KMS-11 (cell line): ENCODE results near the gene UBIAD1.

Experiments
- H2AFZ ChIP-seq: fragments of 200-600 bp; sonication (generic); 2 replicates; pipeline ENCODE4 v1.6.1; 2016; ENCODE audit warnings: antibody characterized with exemption, mixed run types, low read depth
- H3K27ac ChIP-seq: fragments of 200-600 bp; sonication (generic); 2 replicates; pipeline ENCODE4 v1.6.1; 2016; ENCODE audit warnings: mild to moderate bottlenecking, mixed run types
- H3K27me3 ChIP-seq: fragments of 200-600 bp; sonication (generic); 2 replicates; pipeline ENCODE4 v1.6.1; 2017; ENCODE audit warnings: mild to moderate bottlenecking, low read depth, mixed run types, moderate library complexity; ENCODE audit not compliant: insufficient read depth
- H3K36me3 ChIP-seq: fragments of 200-600 bp; sonication (generic); 2 replicates; pipeline ENCODE4 v1.6.1; 2017; ENCODE audit warnings: mild to moderate bottlenecking, mixed run types; ENCODE audit not compliant: insufficient read depth
- H3K4me1 ChIP-seq: fragments of 200-600 bp; sonication (generic); 2 replicates; pipeline ENCODE4 v1.6.1; 2016; ENCODE audit warnings: mild to moderate bottlenecking, low read depth, mixed run types; ENCODE audit not compliant: poor library complexity, severe bottlenecking
- H3K4me2 ChIP-seq: fragments of 200-600 bp; sonication (generic); 2 replicates; pipeline ENCODE4 v1.7.0; 2016; ENCODE audit warnings: mild to moderate bottlenecking, mixed run types
- H3K4me3 ChIP-seq: fragments of 200-600 bp; sonication (generic); IDR thresholded peaks from 2 replicates; pipeline ENCODE4 v1.6.1; 2017; ENCODE audit warnings: low read depth, low read length, mixed read lengths; ENCODE audit not compliant: insufficient read depth
- H3K79me2 ChIP-seq: fragments of 200-600 bp; sonication (generic); 2 replicates; pipeline ENCODE4 v1.6.1; 2016; ENCODE audit warnings: low read depth, mixed run types; ENCODE audit not compliant: insufficient read depth
- H3K9ac ChIP-seq: fragments of 200-600 bp; sonication (generic); 2 replicates; pipeline ENCODE4 v1.6.1; 2016; ENCODE audit warnings: mild to moderate bottlenecking, mixed run types
- H4K20me1 ChIP-seq: fragments of 200-600 bp; sonication (generic); 2 replicates; pipeline ENCODE4 v1.6.1; 2016; ENCODE audit warnings: mild to moderate bottlenecking, mixed run types; ENCODE audit not compliant: insufficient read depth
- TF ChIP-seq, protein P1 (sequence below): fragments of 200-600 bp; sonication (generic); conservative IDR thresholded peaks from 2 replicates; pipeline ENCODE4 v1.6.1; 2017; ENCODE audit warnings: low read depth, mild to moderate bottlenecking, antibody characterized with exemption, low read length, moderate library complexity, mixed read lengths

The UBIAD1 gene, protein sequence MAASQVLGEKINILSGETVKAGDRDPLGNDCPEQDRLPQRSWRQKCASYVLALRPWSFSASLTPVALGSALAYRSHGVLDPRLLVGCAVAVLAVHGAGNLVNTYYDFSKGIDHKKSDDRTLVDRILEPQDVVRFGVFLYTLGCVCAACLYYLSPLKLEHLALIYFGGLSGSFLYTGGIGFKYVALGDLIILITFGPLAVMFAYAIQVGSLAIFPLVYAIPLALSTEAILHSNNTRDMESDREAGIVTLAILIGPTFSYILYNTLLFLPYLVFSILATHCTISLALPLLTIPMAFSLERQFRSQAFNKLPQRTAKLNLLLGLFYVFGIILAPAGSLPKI

DNA sequence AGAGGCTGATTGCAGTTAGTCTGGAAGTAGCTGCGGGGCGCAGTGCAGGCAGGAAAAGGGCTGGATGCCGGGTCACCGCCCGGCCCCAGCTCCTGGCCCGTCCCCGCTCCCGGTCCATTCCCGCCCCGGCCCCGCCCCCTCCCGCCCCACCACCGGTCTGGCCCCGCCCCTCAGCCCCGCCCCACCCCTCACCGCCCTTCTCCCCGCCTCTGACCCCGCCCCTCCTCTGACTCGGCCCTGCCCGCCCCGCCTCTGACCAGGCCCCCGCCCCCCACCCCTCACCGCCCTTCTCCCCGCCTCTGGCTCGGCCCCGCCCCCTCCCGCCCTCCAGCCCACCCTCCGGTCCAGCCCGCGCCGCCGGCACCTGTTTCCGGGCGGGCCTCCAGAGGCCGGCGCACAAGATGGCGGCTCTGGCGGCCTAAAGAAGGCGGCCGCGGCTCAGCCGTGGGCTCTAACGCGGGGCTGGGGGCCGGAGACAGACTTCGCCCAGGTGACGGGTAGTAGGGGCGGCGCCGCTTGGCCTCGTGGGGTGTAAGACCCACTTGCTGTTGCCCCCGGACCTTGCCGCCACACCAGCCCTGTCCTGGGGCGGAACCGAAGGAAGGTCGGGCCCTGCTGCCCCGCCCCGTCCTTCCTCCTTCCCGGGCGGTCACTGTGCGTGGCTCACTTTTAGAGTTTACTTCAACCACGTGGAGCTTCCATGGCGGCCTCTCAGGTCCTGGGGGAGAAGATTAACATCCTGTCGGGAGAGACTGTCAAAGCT, at the start of gene UBIAD1:
Gene UBIAD1 (plus strand): TSS at position 367 of the 763 bp plus-strand sequence. CDS start 334 bp downstream, at position 701.
- H3K79me2 ChIP-seq: peaks cover 35% of the 10 kb centered on the region
- peaks cover 20% of the 10 kb centered on the region for H3K4me1 ChIP-seq
- no peaks in the 10 kb centered on the region for H3K36me3 ChIP-seq
- peak within 1 kb of the TSS; percentile 81 for H3K27ac ChIP-seq
- no peaks in the 10 kb centered on the region for H4K20me1 ChIP-seq
- no peaks in the 10 kb centered on the region; the same call in 1 of the 2 replicates for H3K27me3 ChIP-seq
- TF ChIP-seq, protein P1, sequence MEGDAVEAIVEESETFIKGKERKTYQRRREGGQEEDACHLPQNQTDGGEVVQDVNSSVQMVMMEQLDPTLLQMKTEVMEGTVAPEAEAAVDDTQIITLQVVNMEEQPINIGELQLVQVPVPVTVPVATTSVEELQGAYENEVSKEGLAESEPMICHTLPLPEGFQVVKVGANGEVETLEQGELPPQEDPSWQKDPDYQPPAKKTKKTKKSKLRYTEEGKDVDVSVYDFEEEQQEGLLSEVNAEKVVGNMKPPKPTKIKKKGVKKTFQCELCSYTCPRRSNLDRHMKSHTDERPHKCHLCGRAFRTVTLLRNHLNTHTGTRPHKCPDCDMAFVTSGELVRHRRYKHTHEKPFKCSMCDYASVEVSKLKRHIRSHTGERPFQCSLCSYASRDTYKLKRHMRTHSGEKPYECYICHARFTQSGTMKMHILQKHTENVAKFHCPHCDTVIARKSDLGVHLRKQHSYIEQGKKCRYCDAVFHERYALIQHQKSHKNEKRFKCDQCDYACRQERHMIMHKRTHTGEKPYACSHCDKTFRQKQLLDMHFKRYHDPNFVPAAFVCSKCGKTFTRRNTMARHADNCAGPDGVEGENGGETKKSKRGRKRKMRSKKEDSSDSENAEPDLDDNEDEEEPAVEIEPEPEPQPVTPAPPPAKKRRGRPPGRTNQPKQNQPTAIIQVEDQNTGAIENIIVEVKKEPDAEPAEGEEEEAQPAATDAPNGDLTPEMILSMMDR: no peak
- H3K4me2 ChIP-seq: peak within 1 kb of the TSS; percentile 94
- H3K9ac ChIP-seq: peak within 1 kb of the TSS; percentile 94
- H2AFZ ChIP-seq: peak within 1 kb of the TSS; percentile 66
- peak within 1 kb of the TSS; percentile 66 for H3K4me3 ChIP-seq

DNA sequence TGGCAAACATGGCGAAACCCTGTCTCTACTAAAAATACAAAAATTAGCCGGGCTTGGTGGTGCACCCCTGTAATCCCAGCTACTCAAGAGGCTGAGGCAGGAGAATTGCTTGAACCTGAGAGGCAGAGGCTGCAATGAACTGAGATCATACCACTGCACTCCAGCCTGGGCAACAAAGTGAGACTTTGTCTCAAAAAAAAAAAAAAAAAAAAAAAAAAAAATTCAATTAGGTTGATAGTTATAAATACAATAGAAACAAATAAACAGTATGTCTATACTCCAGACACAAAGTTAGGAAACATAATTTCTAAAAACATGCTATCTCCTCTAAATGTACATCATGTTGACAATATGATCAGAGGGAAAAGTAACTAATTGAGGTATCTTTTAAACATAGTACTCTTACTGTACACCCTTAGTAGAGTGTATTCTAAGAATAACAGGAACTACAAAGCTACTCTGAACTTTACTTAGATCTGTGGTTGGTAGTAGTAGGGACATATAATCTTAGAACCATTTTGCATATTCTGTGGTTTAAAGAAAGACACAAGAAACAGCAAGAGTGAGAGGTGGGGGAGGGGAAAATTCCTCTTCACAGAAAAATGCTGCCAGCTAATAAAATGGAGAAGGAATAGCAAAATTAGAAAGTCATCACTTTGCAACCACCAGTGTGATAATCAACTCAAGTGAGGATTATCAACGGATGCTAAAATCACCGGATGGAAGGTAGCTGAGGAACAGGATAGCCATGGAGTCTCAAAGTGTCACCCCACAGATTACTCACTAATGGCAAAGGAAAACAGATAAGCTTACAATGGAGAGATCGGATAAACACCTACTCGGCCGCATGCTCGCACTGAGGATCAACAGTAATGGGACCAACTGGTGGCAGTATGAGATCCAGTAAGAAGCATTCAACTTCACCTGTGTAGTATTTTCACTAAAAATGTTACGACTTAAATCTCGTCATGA, 45.6 kb upstream of the UBIAD1 start:
- no peak overlapping the region for H3K27ac ChIP-seq
- H3K36me3 ChIP-seq: peaks cover 16% of the 10 kb centered on the region; the same call in 1 of the 2 replicates
- H3K4me1 ChIP-seq: peaks cover 15% of the 10 kb centered on the region
- H4K20me1 ChIP-seq: no peaks in the 10 kb centered on the region
- H3K4me2 ChIP-seq: peak overlapping the region; percentile 42; the same call in 1 of the 2 replicates
- TF ChIP-seq, protein P1: no peak
- H2AFZ ChIP-seq: no peak overlapping the region
- no peaks in the 10 kb centered on the region for H3K79me2 ChIP-seq
- no peaks in the 10 kb centered on the region for H3K27me3 ChIP-seq
- H3K9ac ChIP-seq: no peak overlapping the region
- H3K4me3 ChIP-seq: no peak overlapping the region

DNA sequence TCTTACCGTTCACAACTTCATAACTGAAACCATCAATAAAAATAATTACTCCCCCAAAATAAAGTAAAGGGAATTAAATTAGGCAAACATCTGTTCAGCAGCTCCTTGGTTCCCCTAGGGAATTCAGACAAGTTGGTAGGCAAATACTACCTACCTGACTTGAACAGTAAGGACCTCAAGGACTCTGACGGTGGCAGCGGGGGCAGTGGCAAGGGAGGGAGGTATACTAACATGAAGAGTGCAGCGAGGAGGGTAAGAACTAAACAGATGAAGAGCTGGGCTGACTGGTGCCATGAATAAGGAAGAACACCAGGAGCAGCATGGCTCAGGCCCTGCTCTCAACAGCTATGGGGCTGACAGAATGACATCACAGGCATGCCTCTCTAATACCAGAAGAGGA, 43.8 kb upstream of the UBIAD1 start:
- no peak overlapping the region for H3K9ac ChIP-seq
- H4K20me1 ChIP-seq: no peaks in the 10 kb centered on the region
- no peaks in the 10 kb centered on the region for H3K79me2 ChIP-seq
- H3K4me1 ChIP-seq: peaks cover 15% of the 10 kb centered on the region
- no peak overlapping the region for H3K4me3 ChIP-seq
- H3K36me3 ChIP-seq: peaks cover 19% of the 10 kb centered on the region; the same call in 1 of the 2 replicates
- no peak overlapping the region for H2AFZ ChIP-seq
- H3K27me3 ChIP-seq: no peaks in the 10 kb centered on the region
- no peak overlapping the region for H3K27ac ChIP-seq
- H3K4me2 ChIP-seq: no peak overlapping the region
- TF ChIP-seq, protein P1: no peak

DNA sequence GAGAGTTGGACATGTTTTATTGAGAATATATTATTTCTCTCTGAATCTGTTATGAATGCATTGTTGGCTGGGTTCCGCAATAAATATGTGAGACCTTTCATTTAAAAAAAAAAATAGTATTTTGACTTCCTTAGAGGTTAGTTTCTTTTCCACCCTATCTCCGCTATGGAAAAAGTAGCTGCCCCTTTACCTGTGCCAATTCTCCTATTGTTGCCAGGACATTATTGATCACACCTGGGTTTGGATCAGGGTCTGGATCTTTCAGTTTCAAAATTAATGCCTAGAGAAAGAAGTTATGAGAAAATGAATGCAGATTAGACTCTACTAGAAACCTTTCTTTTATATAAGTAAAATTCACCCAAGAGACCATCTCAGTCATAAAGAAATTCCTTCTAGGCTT, 39.8 kb upstream of the UBIAD1 start:
- Histone ChIP-seq H3K27me3 (no peaks in the 10 kb centered on the region), H3K36me3 (peaks cover 13% of the 10 kb centered on the region; the same call in 1 of the 2 replicates), H3K79me2 (no peaks in the 10 kb centered on the region), H3K4me3 (no peak overlapping the region), H3K27ac (no peak overlapping the region), H3K4me1 (peaks cover 1% of the 10 kb centered on the region), H4K20me1 (no peaks in the 10 kb centered on the region), H3K9ac (no peak overlapping the region), H3K4me2 (no peak overlapping the region), H2AFZ (no peak overlapping the region)
- TF ChIP-seq, protein P1: no peak
